Measurements from ENCODE around the gene TNFRSF21.

- TF ChIP-seq GATA3 (IDR thresholded peaks at IDR 0.05; ENCODE audit: low read depth, low read length), result no peak
- TF ChIP-seq GATA2 (IDR thresholded peaks at IDR 0.05; ENCODE audit: low read depth, low read length), result no peak
Observed at GRCh38 chr6:47207261-47207660, 102.4 kb downstream of the TNFRSF21 start.

Data from SH-SY5Y (cell line).